Measurements from ENCODE around the gene ZIC1.
A peak's percentile ranks its signal among the peaks of the same experiment; 100 is the strongest.

Gene ZIC1

GRCh38 chr3:147398813-147399534, 10.2 kb upstream of the ZIC1 start:
- no peak overlapping the region for H3K4me3 Mint-ChIP-seq
- no peaks in the 10 kb centered on the region for H3K4me1 Mint-ChIP-seq
- no peak overlapping the region for H3K27ac Mint-ChIP-seq
- H3K9me3 Mint-ChIP-seq, result peaks cover 5% of the 10 kb centered on the region
- H3K36me3 Mint-ChIP-seq, result peaks cover 2% of the 10 kb centered on the region
- H3K27me3 Mint-ChIP-seq, result peaks cover 64% of the 10 kb centered on the region

- peaks cover 5% of the 10 kb centered on the region for H3K9me3 Mint-ChIP-seq
- H3K27ac Mint-ChIP-seq, result no peak overlapping the region
- no peak overlapping the region for H3K4me3 Mint-ChIP-seq
- no peaks in the 10 kb centered on the region for H3K4me1 Mint-ChIP-seq
- peaks cover 60% of the 10 kb centered on the region for H3K27me3 Mint-ChIP-seq
- peaks cover 2% of the 10 kb centered on the region for H3K36me3 Mint-ChIP-seq
Observed at GRCh38 chr3:147400111-147400510, 9.1 kb upstream of the ZIC1 start.

- Mint-ChIP-seq H3K9me3 (peaks cover 5% of the 10 kb centered on the region), H3K4me3 (no peak overlapping the region), H3K27ac (no peak overlapping the region), H3K36me3 (peaks cover 2% of the 10 kb centered on the region), H3K27me3 (peaks cover 57% of the 10 kb centered on the region), H3K4me1 (no peaks in the 10 kb centered on the region)
Observed at GRCh38 chr3:147400999-147401398, 8.2 kb upstream of the ZIC1 start.

- peaks cover 59% of the 10 kb centered on the region for H3K27me3 Mint-ChIP-seq
- H3K4me3 Mint-ChIP-seq, result no peak overlapping the region
- H3K4me1 Mint-ChIP-seq, result no peaks in the 10 kb centered on the region
- peaks cover 5% of the 10 kb centered on the region for H3K9me3 Mint-ChIP-seq
- H3K36me3 Mint-ChIP-seq, result peaks cover 2% of the 10 kb centered on the region
- no peak overlapping the region for H3K27ac Mint-ChIP-seq
Observed at GRCh38 chr3:147401421-147401820, 7.7 kb upstream of the ZIC1 start.

- Mint-ChIP-seq H3K9me3 (peaks cover 5% of the 10 kb centered on the region), H3K27me3 (peaks cover 64% of the 10 kb centered on the region), H3K36me3 (peaks cover 2% of the 10 kb centered on the region), H3K4me3 (no peak overlapping the region), H3K4me1 (no peaks in the 10 kb centered on the region), H3K27ac (no peak overlapping the region)
Observed at GRCh38 chr3:147402159-147402558, 7.0 kb upstream of the ZIC1 start.

DNA sequence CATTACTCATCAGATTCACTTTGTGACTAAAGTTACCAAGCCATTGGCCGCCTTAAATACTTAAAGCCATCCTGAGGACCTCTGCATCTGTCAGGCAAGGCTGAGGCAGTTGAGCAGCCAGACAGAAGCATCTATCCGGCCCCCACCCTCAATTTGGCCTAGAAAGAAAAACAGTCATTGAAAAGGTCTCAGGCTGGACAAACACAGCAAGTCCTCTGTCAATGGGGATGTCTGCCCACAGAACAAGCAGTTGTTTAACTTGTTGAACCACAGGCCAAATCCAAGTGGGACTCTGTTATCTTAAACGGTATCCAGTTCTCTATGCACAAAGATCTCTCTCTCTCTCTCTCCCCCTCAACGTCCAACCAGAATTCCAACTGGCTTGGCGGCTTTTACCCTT, 5.7 kb upstream of the ZIC1 start:
- Mint-ChIP-seq H3K36me3 (peaks cover 5% of the 10 kb centered on the region), H3K27me3 (peaks cover 65% of the 10 kb centered on the region), H3K4me1 (peaks cover 5% of the 10 kb centered on the region), H3K27ac (no peak overlapping the region), H3K4me3 (no peak overlapping the region), H3K9me3 (peaks cover 11% of the 10 kb centered on the region)

- Mint-ChIP-seq H3K4me1 (peaks cover 5% of the 10 kb centered on the region), H3K36me3 (peaks cover 5% of the 10 kb centered on the region), H3K27ac (no peak overlapping the region), H3K27me3 (peaks cover 65% of the 10 kb centered on the region), H3K4me3 (no peak overlapping the region), H3K9me3 (peaks cover 14% of the 10 kb centered on the region)
Observed at GRCh38 chr3:147404000-147404799, 5.0 kb upstream of the ZIC1 start.

DNA sequence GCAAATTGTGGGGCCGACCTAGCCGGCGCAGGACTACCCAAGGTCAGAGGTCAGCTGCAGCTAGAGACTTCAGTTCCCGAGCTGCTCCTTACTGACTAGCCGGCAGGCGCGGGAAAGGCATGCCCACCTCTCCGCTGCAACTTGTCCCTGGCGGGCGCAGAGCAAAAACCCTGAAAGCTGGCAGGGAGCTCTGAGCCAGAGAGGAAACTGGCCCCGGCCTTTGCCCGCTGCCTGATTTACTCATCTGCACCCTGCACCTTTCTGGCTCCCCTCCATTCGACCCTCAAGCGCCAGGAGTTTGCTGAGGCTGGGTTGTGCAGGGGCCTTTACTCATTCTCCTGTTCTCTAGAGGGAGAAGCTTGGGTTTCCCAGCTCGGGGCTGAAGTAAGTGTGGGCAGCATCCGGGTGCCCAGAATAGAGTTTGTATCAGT, 4.3 kb upstream of the ZIC1 start:
- peaks cover 8% of the 10 kb centered on the region for H3K4me1 Mint-ChIP-seq
- peaks cover 14% of the 10 kb centered on the region for H3K9me3 Mint-ChIP-seq
- peaks cover 63% of the 10 kb centered on the region for H3K27me3 Mint-ChIP-seq
- no peak overlapping the region for H3K27ac Mint-ChIP-seq
- no peak overlapping the region for H3K4me3 Mint-ChIP-seq
- H3K36me3 Mint-ChIP-seq, result peaks cover 5% of the 10 kb centered on the region

- peaks cover 62% of the 10 kb centered on the region for H3K27me3 Mint-ChIP-seq
- no peak overlapping the region for H3K4me3 Mint-ChIP-seq
- H3K4me1 Mint-ChIP-seq, result peaks cover 8% of the 10 kb centered on the region
- peaks cover 14% of the 10 kb centered on the region for H3K9me3 Mint-ChIP-seq
- no peak overlapping the region for H3K27ac Mint-ChIP-seq
- H3K36me3 Mint-ChIP-seq, result peaks cover 5% of the 10 kb centered on the region
Observed at GRCh38 chr3:147405231-147406027, 3.7 kb upstream of the ZIC1 start.

DNA sequence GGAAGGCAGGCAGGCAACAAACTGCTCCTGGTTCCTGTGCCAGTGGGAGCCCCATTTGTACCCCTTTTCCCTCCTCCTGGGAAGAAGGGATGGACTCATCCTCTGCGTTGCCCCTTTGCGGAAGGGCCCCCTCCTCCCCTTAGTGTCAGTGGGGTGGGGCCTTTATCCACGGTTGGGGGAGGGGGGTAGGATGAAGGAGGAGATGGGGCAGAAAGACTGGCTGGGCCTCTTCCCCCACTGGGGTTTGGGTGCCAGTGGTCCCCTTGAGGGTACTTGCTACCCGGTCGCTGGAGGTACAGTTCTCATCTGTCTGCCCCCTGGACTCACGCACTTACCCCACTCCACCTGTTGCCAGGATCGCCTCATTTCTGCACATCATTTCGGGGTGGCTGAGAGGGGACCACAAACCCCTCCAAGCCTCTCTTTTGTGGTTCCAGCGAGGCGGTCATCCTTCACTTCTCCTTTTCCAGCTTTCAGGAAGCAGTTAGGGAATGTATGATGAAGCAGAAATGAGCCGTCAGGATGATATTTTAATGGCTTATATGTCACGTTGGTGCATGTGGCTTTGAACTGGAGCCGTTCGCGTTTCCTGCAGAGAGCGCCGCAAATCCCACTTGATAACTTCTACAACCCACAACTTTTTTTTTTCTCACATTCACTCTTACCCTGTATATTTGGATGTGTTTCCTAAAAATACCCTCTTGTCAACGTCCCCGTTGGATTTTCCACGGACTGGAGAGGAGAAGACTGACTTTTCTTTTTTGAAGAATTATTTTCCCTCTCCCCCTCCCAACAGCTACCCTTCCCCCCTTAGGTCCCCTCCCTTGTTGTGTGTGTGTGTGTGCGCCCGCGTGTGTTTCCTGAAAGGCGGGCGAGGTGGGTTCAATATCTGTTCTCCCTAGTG, 2.9 kb upstream of the ZIC1 start, which contains the start of gene ZIC4:
ZIC4 (minus strand) TSS at position 516 of the 904 bp plus-strand sequence. CDS start 3,746 bp downstream, outside the sequence.
- no peak within 1 kb of the TSS for H3K27ac Mint-ChIP-seq
- H3K27me3 Mint-ChIP-seq, result peaks cover 62% of the 10 kb centered on the region
- H3K36me3 Mint-ChIP-seq, result peaks cover 5% of the 10 kb centered on the region
- peaks cover 16% of the 10 kb centered on the region for H3K4me1 Mint-ChIP-seq
- peaks cover 16% of the 10 kb centered on the region for H3K9me3 Mint-ChIP-seq
- H3K4me3 Mint-ChIP-seq, result no peak within 1 kb of the TSS

- Mint-ChIP-seq H3K4me1 (peaks cover 22% of the 10 kb centered on the region), H3K4me3 (no peak overlapping the region), H3K36me3 (peaks cover 9% of the 10 kb centered on the region), H3K9me3 (peaks cover 20% of the 10 kb centered on the region), H3K27ac (no peak overlapping the region), H3K27me3 (peaks cover 62% of the 10 kb centered on the region)
Observed at GRCh38 chr3:147407114-147407497, 2.1 kb upstream of the ZIC1 start.

GRCh38 chr3:147407498-147408187, 1.5 kb upstream of the ZIC1 start:
- Mint-ChIP-seq H3K36me3 (peaks cover 7% of the 10 kb centered on the region), H3K9me3 (peaks cover 16% of the 10 kb centered on the region), H3K4me3 (no peak overlapping the region), H3K27ac (peak overlapping the region; percentile 62), H3K27me3 (peaks cover 62% of the 10 kb centered on the region), H3K4me1 (peaks cover 22% of the 10 kb centered on the region)

DNA sequence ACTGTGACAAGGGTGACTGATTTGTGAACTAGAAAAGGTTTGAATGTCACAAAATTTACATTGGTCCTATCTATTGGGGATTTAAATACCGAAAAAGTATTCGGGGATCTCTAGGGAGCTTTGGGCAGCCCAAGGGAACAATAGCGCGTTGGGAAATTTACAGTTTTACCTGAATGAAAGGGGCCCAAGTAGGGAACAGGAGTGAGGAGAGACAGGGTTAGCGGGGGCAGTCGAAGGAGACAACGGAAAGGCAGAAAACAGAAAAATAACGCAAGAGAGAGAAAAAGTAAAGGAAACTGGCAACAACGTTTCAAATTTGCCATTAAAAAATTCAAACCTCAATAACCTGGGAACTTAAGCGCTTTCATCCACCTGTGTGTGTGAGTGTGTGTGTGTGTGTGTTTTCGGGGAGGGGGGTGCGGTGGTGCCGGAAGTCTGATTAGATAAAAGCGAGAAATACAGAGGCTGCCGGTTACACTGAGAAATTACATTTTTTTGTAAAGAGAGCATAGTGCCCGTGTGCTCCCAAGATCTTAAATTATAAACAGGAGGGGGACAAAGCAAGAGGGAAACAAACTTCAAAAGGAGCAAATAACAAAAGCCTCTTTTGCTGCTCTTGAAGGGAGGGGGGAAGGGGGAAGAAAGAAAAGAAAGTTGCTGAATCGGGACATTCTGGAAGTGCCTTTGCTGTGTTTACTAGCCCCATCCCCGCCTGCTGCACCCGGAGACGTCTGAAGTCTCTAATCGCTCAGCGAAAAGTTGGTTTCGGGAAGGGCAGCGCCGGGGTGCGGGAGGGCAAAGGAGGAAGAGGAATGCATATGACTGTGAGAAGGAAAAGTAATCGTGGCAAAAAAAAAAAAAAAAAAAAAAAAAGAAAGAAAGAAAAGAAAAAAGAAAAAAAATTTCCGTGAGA, 721 bp upstream of the ZIC1 start:
- H3K27ac Mint-ChIP-seq, result peak overlapping the region; percentile 62
- H3K36me3 Mint-ChIP-seq, result peaks cover 9% of the 10 kb centered on the region
- H3K4me1 Mint-ChIP-seq, result peaks cover 26% of the 10 kb centered on the region
- H3K27me3 Mint-ChIP-seq, result peaks cover 64% of the 10 kb centered on the region
- peaks cover 16% of the 10 kb centered on the region for H3K9me3 Mint-ChIP-seq
- H3K4me3 Mint-ChIP-seq, result peak overlapping the region; percentile 51
